Measurements from ENCODE around the gene HYAL2. TPM values are rescaled to one million over a fixed set of nuclear protein-coding genes. Genes with fewer than 3 reads are reported as not detected.
A peak's percentile ranks its signal among the peaks of the same experiment; 100 is the strongest.

The HYAL2 gene
- total and polyA plus RNA-seq, 9 of the 15 experiments (the other 6 are each of a cell fraction or from before 2014, with no cell fraction given) = 0.36 to 22.7 (median 11.4) TPM; not detected in 1

- TF ChIP-seq ZBTB11 (CRISPR knock-in tag; IDR thresholded peaks at IDR 0.05) = peak in 1 of 3 experiments; percentile 27; a peak in 1 of 6 replicates
- 0 out of 2 replicates have a peak, but pooled peaks have one; percentile 24 for TF ChIP-seq GABPA (tag; conservative IDR thresholded peaks at IDR 0.05; ENCODE audit: low read depth)
- TF ChIP-seq KDM2B (CRISPR knock-in tag; IDR thresholded peaks at IDR 0.05) = no peak
- peak; percentile 59; the same call in 1 of the 2 replicates for TF ChIP-seq USF1 (CRISPR knock-in tag; IDR thresholded peaks at IDR 0.05)
- TF ChIP-seq PHB (CRISPR knock-in tag; IDR thresholded peaks at IDR 0.05) = no peak
- peak; percentile 70 to 73; a peak in 3 of 4 replicates for TF ChIP-seq NRF1 (conservative IDR thresholded peaks at IDR 0.05 in 1 of 2, IDR thresholded peaks at IDR 0.05 in 1 of 2)
Observed at GRCh38 chr3:50320853-50321335, 1.7 kb downstream of the HYAL2 start (continued).
